GM12875 (cell line): ENCODE results near the gene CCDC24.

Experiments
- H3K4me3 ChIP-seq: one replicate; pipeline ENCODE4 v1.5.1; 2011; ENCODE audit warnings: low read depth, low read length, control low read depth
- CTCF ChIP-seq: IDR thresholded peaks from 2 replicates; pipeline ENCODE4 v1.5.1; 2011; ENCODE audit warnings: low read depth, mild to moderate bottlenecking, control low read depth, inconsistent platforms, low read length, moderate library complexity, borderline replicate concordance; ENCODE audit not compliant: insufficient read depth

CCDC24 gene

DNA sequence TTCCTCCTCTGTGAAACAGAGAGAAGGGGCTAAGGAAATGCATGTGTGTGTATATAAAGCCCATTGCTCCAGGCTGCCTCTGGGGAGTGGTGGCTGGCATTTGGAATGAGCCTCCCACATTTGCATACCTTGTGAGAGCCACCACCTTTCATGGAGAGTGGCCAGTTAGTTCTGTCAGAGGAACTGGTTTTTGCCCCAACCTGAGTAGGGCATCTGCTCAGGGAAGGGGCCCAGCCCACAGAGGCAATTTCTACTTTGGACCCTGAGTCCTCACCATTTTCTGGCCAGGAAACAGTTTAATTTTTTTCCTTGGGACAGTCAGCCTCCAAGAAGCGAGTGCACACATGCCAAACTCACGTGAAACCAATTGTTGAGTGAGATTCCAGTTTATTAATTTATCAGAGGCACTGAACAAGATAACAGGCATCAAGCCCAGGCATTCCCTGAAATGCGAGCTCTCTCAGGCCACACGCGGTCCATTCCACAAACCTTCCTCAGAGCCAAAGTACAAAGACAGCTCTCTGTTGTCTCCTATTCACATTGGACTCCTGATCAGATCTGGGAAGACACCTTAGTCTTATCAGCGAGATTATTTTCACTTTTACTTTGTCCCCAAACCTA, 40.9 kb downstream of the CCDC24 start:
- no peak for TF ChIP-seq CTCF

DNA sequence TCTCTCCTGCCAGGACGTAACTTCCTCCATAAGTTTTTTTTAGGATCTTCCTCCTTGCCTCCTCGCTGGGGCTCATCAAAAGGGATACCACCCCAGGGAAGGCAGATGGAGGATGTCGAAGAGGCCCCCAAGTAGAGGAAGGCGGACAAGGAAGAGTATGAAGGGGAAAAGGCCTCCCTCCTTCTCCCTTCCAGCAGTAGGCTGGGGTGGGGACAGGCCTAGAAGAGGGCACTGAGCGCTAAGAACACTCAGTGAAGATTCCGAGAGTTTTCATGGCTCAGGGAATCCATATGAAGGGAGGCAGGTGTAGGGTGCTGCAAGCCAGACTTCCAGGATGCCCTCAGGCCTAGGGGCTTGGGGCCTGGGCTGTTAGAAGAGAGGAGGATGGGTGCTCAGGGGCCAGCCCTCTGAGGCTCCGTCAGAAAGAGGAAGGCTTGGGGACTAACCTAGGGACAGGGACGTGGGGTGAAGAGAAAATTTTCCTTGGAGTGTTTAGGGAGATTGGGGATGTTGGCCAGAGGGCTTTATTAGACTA, 41.7 kb downstream of the CCDC24 start:
- no peak overlapping the region for H3K4me3 ChIP-seq
- TF ChIP-seq CTCF = no peak

More for the DNA sequence above, 40.9 kb downstream of the CCDC24 start:
- no peak overlapping the region for H3K4me3 ChIP-seq

- no peak overlapping the region for H3K4me3 ChIP-seq
- TF ChIP-seq CTCF = no peak
Measured at GRCh38 chr1:44033756-44034155, 42.4 kb downstream of the CCDC24 start.

DNA sequence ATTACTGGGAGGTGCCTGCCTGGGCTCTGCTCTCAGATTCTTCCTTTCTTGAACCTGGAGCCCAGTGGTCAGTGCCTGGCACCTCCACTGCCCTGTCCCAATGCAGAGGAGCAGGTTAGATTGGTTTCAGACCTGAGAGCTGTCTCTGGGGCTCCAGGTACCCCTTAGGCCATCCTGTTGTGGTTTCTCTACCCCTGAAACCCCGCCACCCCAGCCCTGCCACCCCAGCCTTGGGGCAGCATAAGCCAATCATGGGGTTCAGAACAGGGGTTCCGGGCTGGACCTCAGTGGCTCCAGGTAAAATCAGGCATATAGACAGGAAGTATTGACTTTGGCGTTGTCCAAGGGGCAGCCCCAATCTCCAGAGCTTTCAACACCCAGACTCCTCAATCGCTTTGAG, 43.0 kb downstream of the CCDC24 start:
- no peak for TF ChIP-seq CTCF
- H3K4me3 ChIP-seq = no peak overlapping the region

DNA sequence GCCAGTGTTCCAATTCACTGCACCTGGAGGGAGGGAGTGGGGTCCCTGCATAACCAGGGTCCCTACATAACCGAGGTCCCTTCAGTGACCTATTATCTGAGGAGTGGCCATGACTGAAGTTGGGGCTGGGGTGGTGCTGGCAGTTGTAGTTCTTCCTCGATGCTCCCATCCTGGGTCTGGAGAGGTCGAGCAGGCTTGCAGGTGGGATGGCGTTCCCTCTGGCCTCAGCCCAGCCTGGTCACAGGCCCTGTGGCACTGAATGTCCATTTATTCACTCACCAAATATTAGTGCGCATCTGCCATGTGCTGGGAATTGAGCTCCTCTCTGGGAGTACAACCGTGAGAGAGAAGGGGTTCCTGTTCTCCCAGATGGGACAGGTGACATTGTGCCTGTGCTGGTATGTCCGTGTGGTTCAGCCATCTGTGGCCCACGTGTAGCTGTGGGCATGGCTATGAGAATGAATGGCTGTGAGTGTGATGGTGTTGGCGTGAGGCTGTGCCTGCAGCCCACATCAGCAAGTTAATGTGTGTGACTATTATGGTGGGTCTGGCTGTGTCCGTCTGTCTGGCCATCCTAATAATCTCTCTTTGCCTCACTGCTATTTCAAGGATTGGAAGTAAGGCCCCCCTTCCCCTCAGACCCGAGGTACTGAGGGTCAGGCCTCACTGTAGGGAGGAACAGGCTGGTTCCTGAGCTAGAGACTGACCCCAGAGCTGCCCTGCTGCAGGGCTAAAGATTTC, 43.7 kb downstream of the CCDC24 start:
- TF ChIP-seq CTCF = no peak
- H3K4me3 ChIP-seq = no peak overlapping the region

DNA sequence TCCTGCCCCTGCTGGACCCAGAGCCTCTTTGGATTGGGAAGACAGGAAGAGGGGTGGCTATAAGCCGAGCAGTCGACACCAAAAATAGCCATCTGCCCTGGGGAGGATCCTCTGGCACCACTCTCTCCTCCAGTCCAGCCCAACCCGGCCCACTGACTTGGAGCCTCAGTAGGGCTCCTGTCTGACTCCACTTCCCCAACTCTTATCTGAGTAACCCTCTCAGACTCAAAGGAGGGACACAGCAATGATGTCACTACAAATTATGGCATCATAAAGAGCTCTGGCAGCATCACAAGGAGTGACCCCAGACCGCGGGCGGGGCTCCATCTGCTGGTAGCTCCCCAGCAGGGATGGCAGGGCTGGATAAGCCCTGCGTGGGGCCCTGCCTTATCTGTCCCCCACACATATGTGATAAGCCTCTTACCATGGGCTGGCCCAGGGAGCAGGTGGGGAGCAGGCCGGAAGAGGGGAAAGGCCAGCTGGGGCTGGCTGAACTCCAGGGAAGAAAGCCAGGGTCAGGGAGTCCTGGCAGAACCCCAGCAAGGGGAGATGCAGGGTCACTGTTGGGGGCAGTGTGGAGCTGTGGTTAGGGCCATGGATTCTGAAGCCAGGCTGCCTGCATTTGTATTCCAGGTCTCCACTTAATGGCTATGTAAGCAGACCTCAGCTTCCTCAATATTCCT, 44.5 kb downstream of the CCDC24 start:
- TF ChIP-seq CTCF = no peak
- H3K4me3 ChIP-seq = no peak overlapping the region
